ENCODE measurements around the gene MIPOL1. TPM values are rescaled to one million over a fixed set of nuclear protein-coding genes. Genes with fewer than 3 reads are reported as not detected.

Gene MIPOL1
- total and polyA plus RNA-seq, 9 of the 15 experiments (the other 6 are each of a cell fraction or from before 2014, with no cell fraction given), result 6.7 to 21.9 (median 12.4) TPM

- intact Hi-C loops (cut with micrococcal nuclease), result no loop called here
- no peak overlapping the region for H2AFZ ChIP-seq (ENCODE audit: low read depth, low read length)
- CTCF ChIA-PET (ENCODE audit: low intra/inter-chr PET ratio), result no interaction called here
These were observed 5.1 kb downstream of the MIPOL1 start for GRCh38 chr14:37202812-37203211.

More at GRCh38 chr14:37202812-37203211, 5.1 kb downstream of the MIPOL1 start:
- H3K9ac ChIP-seq (ENCODE audit: insufficient read depth in 1 of 2, low read depth in 2 of 2, low read length in 2 of 2), result no peak overlapping the region
- peaks cover 9% of the 10 kb centered on the region for H3K9me3 ChIP-seq (replicated peaks; ENCODE audit: control insufficient read depth, insufficient read depth, low read depth, low read length)
- POLR2A ChIA-PET, result no interaction called here
- no peak for ATAC-seq
- WGBS (ENCODE audit: insufficient coverage, low coverage, missing lambda C conversion rate), result 43% methylated on average over 2 of the region's 2 CpGs
- FAIRE-seq, result no peak
- no TSS peak for BruUV-seq (replicated peaks)
- peaks cover 63% of the 10 kb centered on the region for H3K79me2 ChIP-seq (ENCODE audit: control insufficient read depth, insufficient read depth, low read length)
- no peak for TF ChIP-seq CHAMP1 (IDR thresholded peaks at IDR 0.05)
- no peak for TF ChIP-seq OTX1 (CRISPR knock-in tag; IDR thresholded peaks at IDR 0.05)
- TF ChIP-seq NRF1 (conservative IDR thresholded peaks at IDR 0.05 in 1 of 2, IDR thresholded peaks at IDR 0.05 in 1 of 2), result no peak
- TF ChIP-seq POLR2AphosphoS2 (IDR thresholded peaks at IDR 0.05; ENCODE audit: low read length), result no peak
- TF ChIP-seq ZNF24 (IDR thresholded peaks at IDR 0.05), result no peak
- TF ChIP-seq ZNF134 (CRISPR knock-in tag; conservative IDR thresholded peaks at IDR 0.05), result no peak
- no peak for TF ChIP-seq ZFX (CRISPR knock-in tag; IDR thresholded peaks at IDR 0.05)
- no peak for TF ChIP-seq TCF7 (IDR thresholded peaks at IDR 0.05; ENCODE audit: borderline replicate concordance)
- TF ChIP-seq ZNF583 (CRISPR knock-in tag; IDR thresholded peaks at IDR 0.05), result no peak
- TF ChIP-seq PHB (CRISPR knock-in tag; IDR thresholded peaks at IDR 0.05), result no peak
- TF ChIP-seq STAG1 (CRISPR knock-in tag; IDR thresholded peaks at IDR 0.05; ENCODE audit: borderline replicate concordance), result no peak
- TF ChIP-seq EWSR1 (IDR thresholded peaks at IDR 0.05; ENCODE audit: borderline replicate concordance, low read depth, partially characterized antibody), result no peak
- no peak for TF ChIP-seq ZKSCAN1 (IDR thresholded peaks at IDR 0.05; ENCODE audit: low read depth, low read length)
- TF ChIP-seq ARID4B (CRISPR knock-in tag; IDR thresholded peaks at IDR 0.05), result no peak
- TF ChIP-seq ATF2 (CRISPR knock-in tag; IDR thresholded peaks at IDR 0.05), result no peak
- no peaks in the 10 kb centered on the region for H3K9me1 ChIP-seq (ENCODE audit: control insufficient read depth, insufficient read depth, low read length)
- H4K20me1 ChIP-seq (replicated peaks; ENCODE audit: control insufficient read depth, insufficient read depth, low read length), result no peaks in the 10 kb centered on the region
- H3K4me2 ChIP-seq (ENCODE audit: insufficient read depth, low read length), result no peak overlapping the region
- no peaks in the 10 kb centered on the region for H3K27me3 ChIP-seq (ENCODE audit: control insufficient read depth in 2 of 2, insufficient read depth in 2 of 2, low read length in 2 of 2)
- DNase-seq (ENCODE audit: extremely low read depth in 1 of 4, low spot score in 3 of 4), result no peak
- peaks cover 2 to 6% of the 10 kb centered on the region in 2 experiments; a peak in 4 of 5 replicates for H3K4me1 ChIP-seq (replicated peaks in 1 of 2; ENCODE audit: control insufficient read depth in 2 of 2, insufficient read depth in 2 of 2, low read length in 2 of 2)
- in situ Hi-C loops (cut with MboI), result no loop called here
- 0 out of 3 replicates have a peak, but pooled peaks cover 2% of the 10 kb centered on the region for H3K36me3 ChIP-seq (ENCODE audit: control insufficient read depth, insufficient read depth, low read length)
- no peak overlapping the region for H3K27ac ChIP-seq (ENCODE audit: extremely low read depth, low read depth, low read length)
- H3K4me3 ChIP-seq, result no peak overlapping the region

Measured in K562 (cell line).